Neural cell (in vitro differentiated cells): ENCODE data around the gene UNKL. TPM values are rescaled to one million over a fixed set of nuclear protein-coding genes. Genes with fewer than 3 reads are reported as not detected.

Experiments
- H2AFZ ChIP-seq: fragments of 200-600, 300-800 bp; sonication (generic), shearing (Covaris generic); 2 replicates; pipeline ENCODE4 v1.6.0; 2014; ENCODE audit warnings: low read depth, mild to moderate bottlenecking, antibody characterized with exemption, low read length, moderate library complexity
- H3F3A ChIP-seq: fragments of 200-600 bp; shearing (Covaris generic); 2 replicates; pipeline ENCODE4 v1.6.1; 2016; ENCODE audit warnings: mild to moderate bottlenecking, moderate library complexity, mixed read lengths, antibody characterized with exemption, low read length; ENCODE audit not compliant: insufficient read depth, poor library complexity, severe bottlenecking
- H3K27ac ChIP-seq: fragments of 200-600, 300-800 bp; sonication (generic), shearing (Covaris generic); 2 replicates; pipeline ENCODE4 v1.5.1; 2014; ENCODE audit warnings: mild to moderate bottlenecking, low read length, moderate library complexity
- H3K27me3 ChIP-seq: fragments of 300-800, 200-600 bp; sonication (generic), shearing (Covaris generic); 2 replicates; pipeline ENCODE4 v1.6.0; 2014; ENCODE audit warnings: mild to moderate bottlenecking, low read depth, low read length, moderate library complexity; ENCODE audit not compliant: insufficient read depth
- H3K36me3 ChIP-seq: fragments of 300-800, 200-600 bp; sonication (generic), shearing (Covaris generic); 2 replicates; pipeline ENCODE4 v1.5.1; 2014; ENCODE audit warnings: mild to moderate bottlenecking, antibody characterized with exemption, low read length, moderate library complexity; ENCODE audit not compliant: insufficient read depth
- H3K4me2 ChIP-seq: fragments of 300-800, 200-600 bp; sonication (generic), shearing (Covaris generic); 2 replicates; pipeline ENCODE4 v1.6.0; 2014; ENCODE audit warnings: mild to moderate bottlenecking, low read length
- H3K4me3 ChIP-seq: fragments of 300-800, 200-600 bp; sonication (generic), shearing (Covaris generic); 2 replicates; pipeline ENCODE4 v1.5.1; 2014; ENCODE audit warnings: mild to moderate bottlenecking, low read length, moderate library complexity
- H3K79me2 ChIP-seq: fragments of 200-600 bp; shearing (Covaris generic); replicated peaks from 2 replicates; pipeline ENCODE4 v1.6.0; 2014; ENCODE audit warnings: mild to moderate bottlenecking, low read length, moderate library complexity; ENCODE audit not compliant: insufficient read depth
- H3K9ac ChIP-seq: fragments of 300-800, 200-600 bp; sonication (generic), shearing (Covaris generic); 2 replicates; pipeline ENCODE4 v1.6.1; 2016; ENCODE audit warnings: mild to moderate bottlenecking, low read length, mixed read lengths
- H3K9me2 ChIP-seq: fragments of 200-600 bp; shearing (Covaris generic); 2 replicates; pipeline ENCODE4 v1.6.1; 2016; ENCODE audit warnings: mild to moderate bottlenecking, low read length, mixed read lengths; ENCODE audit not compliant: insufficient read depth
- H3K9me3 ChIP-seq: fragments of 200-600, 300-800 bp; sonication (generic), shearing (Covaris generic); 2 replicates; pipeline ENCODE4 v1.6.1; 2016; ENCODE audit warnings: mild to moderate bottlenecking, mixed run types, low read length, moderate library complexity, mixed read lengths
- H4K20me1 ChIP-seq: fragments of 200-600 bp; shearing (Covaris generic); 2 replicates; pipeline ENCODE4 v1.6.1; 2016; ENCODE audit warnings: mild to moderate bottlenecking, mixed run types; ENCODE audit not compliant: insufficient read depth
- EP300 ChIP-seq: fragments of 450-650 bp; conservative IDR thresholded peaks from 2 replicates; pipeline ENCODE4 v1.6.1; 2014; ENCODE audit warnings: antibody characterized with exemption, mild to moderate bottlenecking, moderate library complexity; ENCODE audit not compliant: poor library complexity, severe bottlenecking
- EZH2 ChIP-seq: fragments of 200-600, 300-800 bp; shearing (Covaris generic), sonication (generic); IDR thresholded peaks from 2 replicates; pipeline ENCODE4 v1.6.1; 2014; ENCODE audit warnings: antibody characterized with exemption, low read length, borderline replicate concordance, mild to moderate bottlenecking; ENCODE audit not compliant: insufficient read depth, poor library complexity, severe bottlenecking
- MXI1 ChIP-seq: fragments of 450-650 bp; conservative IDR thresholded peaks from 2 replicates; pipeline ENCODE4 v1.6.1; 2014; ENCODE audit warnings: antibody characterized with exemption, mild to moderate bottlenecking; ENCODE audit not compliant: poor library complexity, severe bottlenecking
- POLR2AphosphoS5 ChIP-seq: IDR thresholded peaks from 2 replicates; pipeline ENCODE4 v1.6.1; 2012
- RAD21 ChIP-seq: fragments of 450-650 bp; conservative IDR thresholded peaks from 2 replicates; pipeline ENCODE4 v1.6.1; 2014; ENCODE audit warnings: antibody characterized with exemption, mild to moderate bottlenecking, moderate library complexity
- SMC3 ChIP-seq: fragments of 450-650 bp; conservative IDR thresholded peaks from 2 replicates; pipeline ENCODE4 v1.6.1; 2014; ENCODE audit warnings: antibody characterized with exemption, mild to moderate bottlenecking, moderate library complexity; ENCODE audit not compliant: poor library complexity
- TAF1 ChIP-seq: IDR thresholded peaks from 2 replicates; pipeline ENCODE4 v1.6.1; 2012; ENCODE audit warnings: low read depth
- polyA plus RNA-seq: library from polyadenylated mRNA; depleted of rRNA; stranded (reverse); fragments of >200 nt; gene quantifications from 2 replicates; pipeline ENCODE4 v1.2.3, GENCODE V29; 2014
- TF ChIP-seq, protein P1 (sequence below): fragments of 450-650 bp; IDR thresholded peaks from 2 replicates; pipeline ENCODE4 v1.5.1; 2014; ENCODE audit warnings: antibody characterized with exemption, mild to moderate bottlenecking, moderate library complexity; ENCODE audit not compliant: poor library complexity, severe bottlenecking
- TF ChIP-seq, protein P2 (sequence below): IDR thresholded peaks from 2 replicates; pipeline ENCODE4 v1.6.1; 2012; ENCODE audit warnings: borderline replicate concordance

The UNKL gene
- polyA plus RNA-seq, 1 donor from 2014 or later = 11.9 TPM

DNA sequence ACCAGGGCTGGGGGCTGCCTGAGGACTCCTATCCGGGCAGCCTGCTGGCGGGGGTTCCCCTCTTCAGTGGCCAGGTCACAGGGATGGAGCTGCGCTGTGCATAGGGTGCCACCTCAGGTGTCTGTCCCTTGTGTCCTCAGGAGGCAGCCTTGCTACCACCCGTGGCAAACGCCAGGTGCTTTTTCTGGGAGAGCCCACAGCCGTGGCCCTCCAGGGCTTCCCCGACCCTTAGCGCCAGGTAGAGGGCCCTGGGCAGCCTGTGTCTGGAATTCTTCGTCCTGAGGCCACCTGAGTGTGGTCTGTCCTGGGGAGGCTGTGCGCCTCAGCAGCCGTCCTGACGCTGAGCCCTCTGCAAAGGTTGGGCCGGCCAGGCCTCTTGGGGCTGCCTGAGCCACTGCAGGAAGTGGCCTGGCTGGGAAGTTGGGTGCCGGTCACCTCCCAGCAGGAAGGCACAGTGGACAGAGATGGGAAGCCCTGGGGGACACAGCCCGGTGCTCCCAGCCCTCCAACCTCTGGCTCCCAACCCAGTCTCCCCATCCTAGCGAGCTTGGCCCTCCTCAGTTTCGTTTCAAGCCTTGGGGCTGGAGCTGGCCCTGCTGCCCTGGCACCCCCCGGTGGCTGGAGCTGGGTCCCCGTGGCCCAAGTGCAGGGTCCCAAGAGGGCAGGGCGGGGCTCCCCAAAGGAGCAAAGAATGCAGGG is 88.7 kb downstream of the UNKL start:
- no peaks in the 10 kb centered on the region for H3K36me3 ChIP-seq
- no peaks in the 10 kb centered on the region for H3K79me2 ChIP-seq
- H3K9ac ChIP-seq = no peak overlapping the region
- no peak overlapping the region for H3K4me2 ChIP-seq
- H3K9me2 ChIP-seq = no peaks in the 10 kb centered on the region
- H3K4me3 ChIP-seq = no peak overlapping the region
- no peak overlapping the region for H3K27ac ChIP-seq
- no peaks in the 10 kb centered on the region for H3K27me3 ChIP-seq
- TF ChIP-seq EP300 (no peak), SMC3 (no peak), EZH2 (no peak), RAD21 (no peak), MXI1 (no peak), POLR2AphosphoS5 (no peak), TAF1 (no peak)
- TF ChIP-seq, protein P1, sequence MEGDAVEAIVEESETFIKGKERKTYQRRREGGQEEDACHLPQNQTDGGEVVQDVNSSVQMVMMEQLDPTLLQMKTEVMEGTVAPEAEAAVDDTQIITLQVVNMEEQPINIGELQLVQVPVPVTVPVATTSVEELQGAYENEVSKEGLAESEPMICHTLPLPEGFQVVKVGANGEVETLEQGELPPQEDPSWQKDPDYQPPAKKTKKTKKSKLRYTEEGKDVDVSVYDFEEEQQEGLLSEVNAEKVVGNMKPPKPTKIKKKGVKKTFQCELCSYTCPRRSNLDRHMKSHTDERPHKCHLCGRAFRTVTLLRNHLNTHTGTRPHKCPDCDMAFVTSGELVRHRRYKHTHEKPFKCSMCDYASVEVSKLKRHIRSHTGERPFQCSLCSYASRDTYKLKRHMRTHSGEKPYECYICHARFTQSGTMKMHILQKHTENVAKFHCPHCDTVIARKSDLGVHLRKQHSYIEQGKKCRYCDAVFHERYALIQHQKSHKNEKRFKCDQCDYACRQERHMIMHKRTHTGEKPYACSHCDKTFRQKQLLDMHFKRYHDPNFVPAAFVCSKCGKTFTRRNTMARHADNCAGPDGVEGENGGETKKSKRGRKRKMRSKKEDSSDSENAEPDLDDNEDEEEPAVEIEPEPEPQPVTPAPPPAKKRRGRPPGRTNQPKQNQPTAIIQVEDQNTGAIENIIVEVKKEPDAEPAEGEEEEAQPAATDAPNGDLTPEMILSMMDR = no peak
- TF ChIP-seq, protein P2, sequence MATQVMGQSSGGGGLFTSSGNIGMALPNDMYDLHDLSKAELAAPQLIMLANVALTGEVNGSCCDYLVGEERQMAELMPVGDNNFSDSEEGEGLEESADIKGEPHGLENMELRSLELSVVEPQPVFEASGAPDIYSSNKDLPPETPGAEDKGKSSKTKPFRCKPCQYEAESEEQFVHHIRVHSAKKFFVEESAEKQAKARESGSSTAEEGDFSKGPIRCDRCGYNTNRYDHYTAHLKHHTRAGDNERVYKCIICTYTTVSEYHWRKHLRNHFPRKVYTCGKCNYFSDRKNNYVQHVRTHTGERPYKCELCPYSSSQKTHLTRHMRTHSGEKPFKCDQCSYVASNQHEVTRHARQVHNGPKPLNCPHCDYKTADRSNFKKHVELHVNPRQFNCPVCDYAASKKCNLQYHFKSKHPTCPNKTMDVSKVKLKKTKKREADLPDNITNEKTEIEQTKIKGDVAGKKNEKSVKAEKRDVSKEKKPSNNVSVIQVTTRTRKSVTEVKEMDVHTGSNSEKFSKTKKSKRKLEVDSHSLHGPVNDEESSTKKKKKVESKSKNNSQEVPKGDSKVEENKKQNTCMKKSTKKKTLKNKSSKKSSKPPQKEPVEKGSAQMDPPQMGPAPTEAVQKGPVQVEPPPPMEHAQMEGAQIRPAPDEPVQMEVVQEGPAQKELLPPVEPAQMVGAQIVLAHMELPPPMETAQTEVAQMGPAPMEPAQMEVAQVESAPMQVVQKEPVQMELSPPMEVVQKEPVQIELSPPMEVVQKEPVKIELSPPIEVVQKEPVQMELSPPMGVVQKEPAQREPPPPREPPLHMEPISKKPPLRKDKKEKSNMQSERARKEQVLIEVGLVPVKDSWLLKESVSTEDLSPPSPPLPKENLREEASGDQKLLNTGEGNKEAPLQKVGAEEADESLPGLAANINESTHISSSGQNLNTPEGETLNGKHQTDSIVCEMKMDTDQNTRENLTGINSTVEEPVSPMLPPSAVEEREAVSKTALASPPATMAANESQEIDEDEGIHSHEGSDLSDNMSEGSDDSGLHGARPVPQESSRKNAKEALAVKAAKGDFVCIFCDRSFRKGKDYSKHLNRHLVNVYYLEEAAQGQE = no peak
- H2AFZ ChIP-seq = no peak overlapping the region
- H3K9me3 ChIP-seq = no peaks in the 10 kb centered on the region
- no peaks in the 10 kb centered on the region for H4K20me1 ChIP-seq
- H3F3A ChIP-seq = no peaks in the 10 kb centered on the region

DNA sequence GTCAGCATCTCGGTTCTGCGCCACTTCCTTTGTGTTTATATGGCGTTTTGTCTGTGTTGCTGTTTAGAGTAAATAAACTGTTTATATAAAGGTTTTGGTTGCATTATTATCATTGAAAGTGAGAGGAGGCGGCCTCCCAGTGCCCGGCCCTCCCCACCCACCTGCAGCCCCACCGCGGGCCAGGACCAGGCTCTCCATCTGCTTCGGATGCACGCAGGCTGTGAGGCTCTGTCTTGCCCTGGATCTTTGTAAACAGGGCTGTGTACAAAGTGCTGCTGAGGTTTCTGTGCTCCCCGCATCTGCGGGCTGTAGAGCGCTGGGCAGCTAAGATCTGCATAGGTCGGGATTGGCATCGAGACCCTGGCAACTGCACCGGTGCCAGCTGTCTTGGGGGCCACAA is 89.2 kb downstream of the UNKL start:
- no peak overlapping the region for H3K4me2 ChIP-seq
- TF ChIP-seq POLR2AphosphoS5 = no peak
- TF ChIP-seq TAF1 = no peak
- TF ChIP-seq SMC3 = no peak
- no peak for TF ChIP-seq RAD21
- TF ChIP-seq EZH2 = no peak
- TF ChIP-seq, protein P1 = no peak
- TF ChIP-seq EP300 = no peak
- TF ChIP-seq MXI1 = no peak
- TF ChIP-seq, protein P2 = no peak
- H3K9ac ChIP-seq = no peak overlapping the region
- no peaks in the 10 kb centered on the region for H3K27me3 ChIP-seq
- H4K20me1 ChIP-seq = no peaks in the 10 kb centered on the region
- H3K9me3 ChIP-seq = no peaks in the 10 kb centered on the region
- no peak overlapping the region for H3K27ac ChIP-seq
- H3K9me2 ChIP-seq = no peaks in the 10 kb centered on the region
- no peaks in the 10 kb centered on the region for H3K36me3 ChIP-seq
- no peaks in the 10 kb centered on the region for H3F3A ChIP-seq
- no peaks in the 10 kb centered on the region for H3K79me2 ChIP-seq
- H2AFZ ChIP-seq = no peak overlapping the region
- no peak overlapping the region for H3K4me3 ChIP-seq
